Mesenchymal stem cell (in vitro differentiated cells and primary cell): ENCODE results near the gene NPPA.
A peak's percentile ranks its signal among the peaks of the same experiment; 100 is the strongest.

Experiments used
- DNase-seq: peaks from one replicate; pipeline ENCODE4 v3.0.0-alpha.2; 2013
- H2AFZ ChIP-seq: one replicate; pipeline ENCODE4 v1.6.1; 2013; ENCODE audit warnings: low read depth, mild to moderate bottlenecking, control low read depth, inconsistent platforms, low read length, moderate library complexity
- H2AK5ac ChIP-seq: 2 replicates; pipeline ENCODE4 v1.6.1; 2013; ENCODE audit warnings: low read length, moderate library complexity, mild to moderate bottlenecking, inconsistent platforms; ENCODE audit not compliant: severe bottlenecking
- H2BK120ac ChIP-seq: one replicate; pipeline ENCODE4 v1.6.1; 2013; ENCODE audit warnings: low read depth, mild to moderate bottlenecking, inconsistent platforms, low read length, moderate library complexity
- H2BK12ac ChIP-seq, 2 experiments: one replicate each; pipeline ENCODE4 v1.6.1; 2013; ENCODE audit warnings: inconsistent platforms in 2 of 2, low read length in 2 of 2, mild to moderate bottlenecking in 2 of 2, moderate library complexity in 2 of 2, control low read depth in 1 of 2
- H2BK15ac ChIP-seq: one replicate; pipeline ENCODE4 v1.6.1; 2013; ENCODE audit warnings: mild to moderate bottlenecking, low read depth, inconsistent platforms; ENCODE audit not compliant: poor library complexity, severe bottlenecking
- H2BK5ac ChIP-seq: 2 replicates; pipeline ENCODE4 v1.6.1; 2013; ENCODE audit warnings: low read depth, mild to moderate bottlenecking, low read length, control low read depth, inconsistent platforms; ENCODE audit not compliant: poor library complexity, severe bottlenecking
- H3K14ac ChIP-seq, 2 experiments: one replicate each; pipeline ENCODE4 v1.6.1; 2013; ENCODE audit warnings: inconsistent platforms in 2 of 2, low read length in 2 of 2, control low read depth in 1 of 2, mild to moderate bottlenecking in 1 of 2, moderate library complexity in 1 of 2
- H3K18ac ChIP-seq, 2 experiments: one replicate each; pipeline ENCODE4 v1.6.1; 2013; ENCODE audit warnings: inconsistent platforms in 2 of 2, low read length in 2 of 2, control low read depth in 1 of 2, low read depth in 1 of 2, mild to moderate bottlenecking in 1 of 2
- H3K23ac ChIP-seq, 2 experiments: one replicate each; pipeline ENCODE4 v1.6.1; 2013; ENCODE audit warnings: inconsistent platforms in 2 of 2, low read length in 2 of 2, mild to moderate bottlenecking in 2 of 2, moderate library complexity in 2 of 2, control low read depth in 1 of 2
- H3K27ac ChIP-seq: 2 replicates; pipeline ENCODE4 v1.5.1; 2013; ENCODE audit warnings: mild to moderate bottlenecking, moderate library complexity, low read length, control low read depth, inconsistent platforms; ENCODE audit not compliant: poor library complexity, severe bottlenecking
- H3K27me3 ChIP-seq, 2 experiments: 2 replicates each; pipeline versions ENCODE4 v1.6.1 to v1.7.0; 2013; ENCODE audit warnings: low read length in 2 of 2, mild to moderate bottlenecking in 2 of 2, moderate library complexity in 2 of 2, control low read depth in 1 of 2, inconsistent platforms in 1 of 2; ENCODE audit not compliant: control insufficient read depth in 1 of 2, insufficient read depth in 1 of 2
- H3K36me3 ChIP-seq, 2 experiments: 2 replicates each; pipeline versions ENCODE4 v1.6.1 to v1.7.0; 2013; ENCODE audit warnings: low read length in 2 of 2, control low read depth in 1 of 2, inconsistent platforms in 1 of 2, low read depth in 1 of 2, mild to moderate bottlenecking in 1 of 2; ENCODE audit not compliant: insufficient read depth in 2 of 2, control insufficient read depth in 1 of 2
- H3K4ac ChIP-seq, 2 experiments: one replicate each; pipeline ENCODE4 v1.6.1; 2013; ENCODE audit warnings: inconsistent platforms in 2 of 2, low read length in 2 of 2, mild to moderate bottlenecking in 2 of 2, moderate library complexity in 2 of 2, control low read depth in 1 of 2, low read depth in 1 of 2
- H3K4me1 ChIP-seq: 2 replicates; pipeline ENCODE4 v1.6.1; 2013; ENCODE audit warnings: low read depth, low read length, control low read depth; ENCODE audit not compliant: control insufficient read depth, insufficient read depth
- H3K4me2 ChIP-seq: 2 replicates; pipeline ENCODE4 v1.6.1; 2013; ENCODE audit warnings: low read length, mild to moderate bottlenecking, inconsistent platforms; ENCODE audit not compliant: poor library complexity, severe bottlenecking
- H3K4me3 ChIP-seq, 2 experiments: 2 replicates each; pipeline versions ENCODE4 v1.5.1 to v1.7.0; 2013; ENCODE audit warnings: low read length in 2 of 2, mild to moderate bottlenecking in 2 of 2, control low read depth in 1 of 2, low read depth in 1 of 2; ENCODE audit not compliant: insufficient read depth in 1 of 2
- H3K79me1 ChIP-seq: replicated peaks from 2 replicates; pipeline ENCODE4 v1.6.1; 2013; ENCODE audit warnings: mild to moderate bottlenecking, control low read depth, low read length, inconsistent platforms; ENCODE audit not compliant: poor library complexity, severe bottlenecking
- H3K9ac ChIP-seq: 2 replicates; pipeline ENCODE4 v1.7.0; 2013; ENCODE audit warnings: mild to moderate bottlenecking, low read length, moderate library complexity
- H3K9me3 ChIP-seq: 2 replicates; pipeline ENCODE4 v1.7.0; 2013; ENCODE audit warnings: mild to moderate bottlenecking, low read length; ENCODE audit not compliant: control insufficient read depth
- H4K8ac ChIP-seq: one replicate; pipeline ENCODE4 v1.6.1; 2013; ENCODE audit warnings: inconsistent platforms, mild to moderate bottlenecking, low read length, moderate library complexity
- H4K91ac ChIP-seq: one replicate; pipeline ENCODE4 v1.6.1; 2013; ENCODE audit warnings: mild to moderate bottlenecking, low read length, inconsistent platforms
- WGBS: methylation state at CpG from one replicate; pipeline ENCODE4 v1.1.7; 2013; ENCODE audit warnings: mixed read lengths; 5-methylcytosine and 5-hydroxymethylcytosine counted together

Gene NPPA

GRCh38 chr1:11858968-11859871 is 11.6 kb upstream of the NPPA start:
- H3K27ac ChIP-seq = no peak overlapping the region
- H3K23ac ChIP-seq = peak overlapping the region in 1 of 2 experiments; percentile 56
- H3K79me1 ChIP-seq = no peaks in the 10 kb centered on the region
- no peak overlapping the region for H3K18ac ChIP-seq
- H3K27me3 ChIP-seq = peaks cover 77 to 85% of the 10 kb centered on the region in 2 experiments
- H3K4me1 ChIP-seq = peaks cover 13% of the 10 kb centered on the region
- H4K8ac ChIP-seq = no peak overlapping the region
- no peaks in the 10 kb centered on the region for H3K9me3 ChIP-seq
- DNase-seq = peak; percentile 62
- no peak overlapping the region for H3K4ac ChIP-seq
- H3K4me2 ChIP-seq = peak overlapping the region; percentile 45
- no peaks in the 10 kb centered on the region for H3K36me3 ChIP-seq
- no peak overlapping the region for H2AFZ ChIP-seq
- H4K91ac ChIP-seq = no peak overlapping the region
- 3% methylated on average over 51 of the region's 53 CpGs for WGBS
- H3K9ac ChIP-seq = no peak overlapping the region
- no peak overlapping the region for H3K4me3 ChIP-seq
- H2BK12ac ChIP-seq = no peak overlapping the region
- no peak overlapping the region for H3K14ac ChIP-seq
- no peak overlapping the region for H2BK120ac ChIP-seq
- H2BK5ac ChIP-seq = no peak overlapping the region
- no peak overlapping the region for H2BK15ac ChIP-seq
- no peak overlapping the region for H2AK5ac ChIP-seq

GRCh38 chr1:11858613-11858967 is 11.0 kb upstream of the NPPA start, which contains the start of gene NPPB:
NPPB (minus strand) TSS chr1:11858945; CDS start chr1:11858833, 112 bp downstream.
- Histone ChIP-seq H3K14ac (no peak within 1 kb of the TSS), H3K9ac (no peak within 1 kb of the TSS), H4K8ac (no peak within 1 kb of the TSS), H3K23ac (peak within 1 kb of the TSS in 1 of 2 experiments; percentile 56), H3K4me2 (peak within 1 kb of the TSS; percentile 45), H3K79me1 (no peaks in the 10 kb centered on the region), H2BK12ac (no peak within 1 kb of the TSS), H2BK120ac (no peak within 1 kb of the TSS), H2AFZ (no peak within 1 kb of the TSS), H4K91ac (no peak within 1 kb of the TSS), H3K4me1 (peaks cover 13% of the 10 kb centered on the region), H2BK15ac (no peak within 1 kb of the TSS), H3K4ac (no peak within 1 kb of the TSS), H2BK5ac (no peak within 1 kb of the TSS), H3K27ac (no peak within 1 kb of the TSS), H3K18ac (no peak within 1 kb of the TSS), H3K27me3 (peaks cover 71 to 82% of the 10 kb centered on the region in 2 experiments), H3K4me3 (no peak within 1 kb of the TSS), H3K9me3 (no peaks in the 10 kb centered on the region), H2AK5ac (no peak within 1 kb of the TSS), H3K36me3 (no peaks in the 10 kb centered on the region)
- DNase-seq = no peak
- 27% methylated on average over 16 of the region's 16 CpGs for WGBS

GRCh38 chr1:11858158-11858557 is 10.6 kb upstream of the NPPA start:
- no peak overlapping the region for H3K27ac ChIP-seq
- H4K91ac ChIP-seq = no peak overlapping the region
- H3K79me1 ChIP-seq = no peaks in the 10 kb centered on the region
- WGBS = 81% methylated on average over 14 of the region's 14 CpGs
- H3K4me3 ChIP-seq = no peak overlapping the region
- no peak overlapping the region for H3K18ac ChIP-seq
- no peak overlapping the region for H3K14ac ChIP-seq
- H3K4me2 ChIP-seq = no peak overlapping the region
- H4K8ac ChIP-seq = no peak overlapping the region
- no peak for DNase-seq
- H3K9ac ChIP-seq = no peak overlapping the region
- H2BK12ac ChIP-seq = no peak overlapping the region
- H2BK5ac ChIP-seq = no peak overlapping the region
- no peak overlapping the region for H2BK120ac ChIP-seq
- H2AK5ac ChIP-seq = no peak overlapping the region
- no peaks in the 10 kb centered on the region for H3K9me3 ChIP-seq
- H3K27me3 ChIP-seq = peaks cover 71 to 84% of the 10 kb centered on the region in 2 experiments
- H2BK15ac ChIP-seq = no peak overlapping the region
- no peak overlapping the region for H2AFZ ChIP-seq
- H3K4me1 ChIP-seq = peaks cover 13% of the 10 kb centered on the region
- no peak overlapping the region for H3K4ac ChIP-seq
- H3K23ac ChIP-seq = no peak overlapping the region
- no peaks in the 10 kb centered on the region for H3K36me3 ChIP-seq

GRCh38 chr1:11857164-11857851 is 9.7 kb upstream of the NPPA start:
- Histone ChIP-seq H3K4me1 (peaks cover 8% of the 10 kb centered on the region), H2BK120ac (no peak overlapping the region), H3K79me1 (no peaks in the 10 kb centered on the region), H4K91ac (no peak overlapping the region), H2BK5ac (no peak overlapping the region), H3K27me3 (peaks cover 66 to 83% of the 10 kb centered on the region in 2 experiments), H3K36me3 (no peaks in the 10 kb centered on the region), H3K9me3 (no peaks in the 10 kb centered on the region), H2AK5ac (no peak overlapping the region), H2BK12ac (no peak overlapping the region), H2AFZ (no peak overlapping the region), H3K14ac (no peak overlapping the region), H3K27ac (no peak overlapping the region), H3K4me2 (no peak overlapping the region), H4K8ac (no peak overlapping the region), H3K4me3 (no peak overlapping the region), H3K18ac (no peak overlapping the region), H3K9ac (no peak overlapping the region), H3K23ac (no peak overlapping the region), H2BK15ac (no peak overlapping the region), H3K4ac (no peak overlapping the region)
- no peak for DNase-seq
- 54% methylated on average over 8 of the region's 10 CpGs for WGBS
